ENCODE measurements around the gene PIK3R2. TPM values are rescaled to one million over a fixed set of nuclear protein-coding genes. Genes with fewer than 3 reads are reported as not detected.

Gene PIK3R2
- total RNA-seq, 4 donors from 2014 or later = 8.3 to 39.4 (median 32.2) TPM

- intact Hi-C loops (cut with DNase I; ENCODE audit: low total_unique reads) = loop anchor here (10.0 kb wide), 1 partner anchor 47 kb away; no protein-coding TSS in a partner anchor
- no peak for TF ChIP-seq POLR2A (IDR thresholded peaks at IDR 0.05)
- TF ChIP-seq, protein P1, sequence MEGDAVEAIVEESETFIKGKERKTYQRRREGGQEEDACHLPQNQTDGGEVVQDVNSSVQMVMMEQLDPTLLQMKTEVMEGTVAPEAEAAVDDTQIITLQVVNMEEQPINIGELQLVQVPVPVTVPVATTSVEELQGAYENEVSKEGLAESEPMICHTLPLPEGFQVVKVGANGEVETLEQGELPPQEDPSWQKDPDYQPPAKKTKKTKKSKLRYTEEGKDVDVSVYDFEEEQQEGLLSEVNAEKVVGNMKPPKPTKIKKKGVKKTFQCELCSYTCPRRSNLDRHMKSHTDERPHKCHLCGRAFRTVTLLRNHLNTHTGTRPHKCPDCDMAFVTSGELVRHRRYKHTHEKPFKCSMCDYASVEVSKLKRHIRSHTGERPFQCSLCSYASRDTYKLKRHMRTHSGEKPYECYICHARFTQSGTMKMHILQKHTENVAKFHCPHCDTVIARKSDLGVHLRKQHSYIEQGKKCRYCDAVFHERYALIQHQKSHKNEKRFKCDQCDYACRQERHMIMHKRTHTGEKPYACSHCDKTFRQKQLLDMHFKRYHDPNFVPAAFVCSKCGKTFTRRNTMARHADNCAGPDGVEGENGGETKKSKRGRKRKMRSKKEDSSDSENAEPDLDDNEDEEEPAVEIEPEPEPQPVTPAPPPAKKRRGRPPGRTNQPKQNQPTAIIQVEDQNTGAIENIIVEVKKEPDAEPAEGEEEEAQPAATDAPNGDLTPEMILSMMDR (IDR thresholded peaks at IDR 0.05) = no peak
- 15 to 19% methylated on average over 11 of the region's 11 CpGs for WGBS, 2 donors
Observed at GRCh38 chr19:18117364-18117691, 35.6 kb upstream of the PIK3R2 start.

DNA sequence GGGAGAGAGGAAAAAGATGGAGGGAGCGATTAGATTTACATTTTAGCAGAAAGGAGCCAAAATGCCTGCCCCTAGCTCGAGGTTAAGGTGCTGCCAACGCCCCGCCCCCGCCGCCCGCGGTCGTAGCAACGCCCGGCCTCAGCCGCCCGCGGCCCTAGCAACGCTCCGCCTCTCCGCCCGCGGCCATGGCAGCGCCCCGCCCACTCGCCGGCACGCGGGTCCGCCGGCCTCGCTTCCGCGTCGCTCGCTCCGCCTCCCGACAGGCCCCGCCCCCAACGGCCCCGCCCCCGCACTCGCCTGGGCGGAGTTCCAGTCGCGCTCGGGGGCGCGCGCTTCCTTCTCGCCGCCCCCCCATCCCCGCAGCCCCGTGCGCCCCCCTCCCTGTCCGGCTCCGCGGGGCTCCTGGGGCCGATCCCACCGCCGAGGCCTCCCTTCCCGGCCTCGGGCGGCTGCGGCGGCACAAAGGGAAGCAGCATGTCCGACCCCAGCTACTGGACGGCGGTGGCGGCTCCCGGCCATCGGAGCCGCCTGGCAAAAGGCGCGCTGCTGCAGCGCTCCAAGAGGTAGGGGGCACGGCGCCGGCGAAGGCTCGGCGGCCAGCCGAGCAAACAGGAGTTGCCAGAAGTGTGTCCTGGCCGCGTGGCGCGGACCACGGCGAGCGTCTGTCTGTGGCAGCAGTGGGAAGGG lies 35.1 kb upstream of the PIK3R2 start:
- no peak for TF ChIP-seq POLR2A (IDR thresholded peaks at IDR 0.05)
- TF ChIP-seq, protein P1 (IDR thresholded peaks at IDR 0.05) = no peak
- intact Hi-C loops (cut with DNase I; ENCODE audit: low total_unique reads) = loop anchor here (10.0 kb wide), 1 partner anchor 47 kb away; no protein-coding TSS in a partner anchor
- DNase-seq (ENCODE audit: low spot score in 2 of 2) = peak; percentile 68 to 96
- peak overlapping the region; percentile 45 for H3K4me3 ChIP-seq (ENCODE audit: low read depth, poor library complexity, severe bottlenecking)
- 0 to 1% methylated on average over 18 to 48 of the region's 86 CpGs for WGBS, 2 donors

More at GRCh38 chr19:18117364-18117691, 35.6 kb upstream of the PIK3R2 start:
- H3K4me3 ChIP-seq (ENCODE audit: low read depth, poor library complexity, severe bottlenecking) = no peak overlapping the region
- DNase-seq (ENCODE audit: low spot score in 2 of 2) = no peak

DNA sequence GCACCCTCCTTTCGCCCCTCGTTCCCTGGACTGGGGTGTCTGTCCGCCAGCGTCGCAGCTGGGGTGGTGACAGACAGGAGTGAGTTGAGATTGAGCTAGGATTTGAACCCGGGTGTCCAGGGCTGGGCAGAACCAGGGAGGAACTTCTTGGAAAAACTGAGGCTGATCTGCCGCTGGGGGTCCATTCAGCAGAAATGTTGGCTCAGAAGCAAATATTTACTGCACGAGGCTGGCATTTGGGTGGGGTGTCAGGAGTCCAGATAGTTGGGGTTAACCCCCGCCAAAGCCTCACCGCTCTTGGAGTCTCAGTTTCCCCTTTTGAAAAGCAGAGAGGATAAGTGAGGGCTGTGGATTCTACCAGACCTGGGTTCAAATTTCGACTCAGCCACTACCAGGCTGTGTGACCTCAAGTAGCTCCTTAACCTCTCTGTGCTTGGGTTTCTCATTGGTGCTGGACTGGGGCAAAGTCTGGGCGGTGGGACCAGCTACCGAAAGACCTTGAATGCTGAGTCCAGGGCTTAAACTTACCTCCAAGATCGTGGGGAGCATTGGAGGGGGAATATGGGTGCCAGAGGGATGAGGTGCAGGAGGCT lies 34.4 kb upstream of the PIK3R2 start:
- WGBS, 2 donors = 16 to 34% methylated on average over 12 to 14 of the region's 14 CpGs
- TF ChIP-seq, protein P1 (IDR thresholded peaks at IDR 0.05) = no peak
- no peak for TF ChIP-seq POLR2A (IDR thresholded peaks at IDR 0.05)
- DNase-seq (ENCODE audit: low spot score in 2 of 2) = no peak
- intact Hi-C loops (cut with DNase I; ENCODE audit: low total_unique reads) = loop anchor here (10.0 kb wide), 1 partner anchor 46 kb away; no protein-coding TSS in a partner anchor
- peak overlapping the region; percentile 45 for H3K4me3 ChIP-seq (ENCODE audit: low read depth, poor library complexity, severe bottlenecking)

- no peak for DNase-seq (ENCODE audit: low spot score in 2 of 2)
- no peak overlapping the region for H3K4me3 ChIP-seq (ENCODE audit: low read depth, poor library complexity, severe bottlenecking)
- TF ChIP-seq, protein P1 (IDR thresholded peaks at IDR 0.05) = no peak
- WGBS, 2 donors = 30 to 37% methylated on average over 13 of the region's 13 CpGs
- intact Hi-C loops (cut with DNase I; ENCODE audit: low total_unique reads) = loop anchor here (10.0 kb wide), 1 partner anchor 46 kb away; no protein-coding TSS in a partner anchor
Observed at GRCh38 chr19:18119013-18119716, 33.8 kb upstream of the PIK3R2 start.

- H3K4me3 ChIP-seq (ENCODE audit: low read depth, poor library complexity, severe bottlenecking) = no peak overlapping the region
- DNase-seq (ENCODE audit: low spot score in 2 of 2) = no peak
- 75 to 79% methylated on average over 13 to 14 of the region's 14 CpGs for whole genome bisulfite sequencing, 2 donors
- intact Hi-C loops (cut with DNase I; ENCODE audit: low total_unique reads) = loop anchor here (10.0 kb wide), 1 partner anchor 45 kb away; no protein-coding TSS in a partner anchor
- no peak for TF ChIP-seq POLR2A (IDR thresholded peaks at IDR 0.05)
- TF ChIP-seq, protein P1 (IDR thresholded peaks at IDR 0.05) = no peak
Observed at GRCh38 chr19:18119717-18120105, 33.3 kb upstream of the PIK3R2 start.
